Keratinocyte (primary cell): Measurements from ENCODE around the gene C6orf52. TPM values are rescaled to one million over a fixed set of nuclear protein-coding genes. Genes with fewer than 3 reads are reported as not detected.
A peak's percentile ranks its signal among the peaks of the same experiment; 100 is the strongest.
"Not testable (repeated sequence)": the region's sequence is repeated elsewhere in the genome, so short reads cannot be mapped to it uniquely, and the experiment has no call there.

Experiments used
- DNase-seq: peaks from one replicate; pipeline ENCODE4 v3.0.0-alpha.2; 2011; ENCODE audit warnings: low read depth, missing footprints, low spot score
- FAIRE-seq: peaks from 2 replicates; lab custom pipeline; 2011; peaks lifted over from hg19 to GRCh38; lab: Jason Lieb, UNC
- H2AFZ ChIP-seq: 2 replicates; pipeline ENCODE4 v1.6.0; 2012; ENCODE audit warnings: low read length, control low read depth, inconsistent platforms; ENCODE audit not compliant: control insufficient read depth
- H3K27ac ChIP-seq: 2 replicates; pipeline ENCODE4 v1.5.1; 2011; ENCODE audit warnings: low read length; ENCODE audit not compliant: control insufficient read depth, insufficient read depth
- H3K27me3 ChIP-seq: 3 replicates; pipeline ENCODE4 v1.6.0; 2011; ENCODE audit warnings: low read length; ENCODE audit not compliant: control insufficient read depth, insufficient read depth; ENCODE audit errors: extremely low read depth
- H3K36me3 ChIP-seq, 2 experiments: 2 replicates in 1 of 2; 3 replicates in 1 of 2; pipeline ENCODE4 v1.5.1; 2011; ENCODE audit warnings: low read length in 2 of 2, mild to moderate bottlenecking in 1 of 2; ENCODE audit not compliant: control insufficient read depth in 2 of 2, insufficient read depth in 2 of 2; ENCODE audit errors: extremely low read depth in 1 of 2
- H3K4me1 ChIP-seq: 3 replicates; pipeline ENCODE4 v1.5.1; 2011; ENCODE audit warnings: low read length; ENCODE audit not compliant: control insufficient read depth, insufficient read depth; ENCODE audit errors: extremely low read depth
- H3K4me2 ChIP-seq: 3 replicates; pipeline ENCODE4 v1.6.0; 2011; ENCODE audit warnings: low read depth, low read length; ENCODE audit not compliant: control insufficient read depth, insufficient read depth; ENCODE audit errors: extremely low read depth
- H3K4me3 ChIP-seq, 3 experiments: fragments of 200-600 bp in 1 of 3; sonication (generic) in 1 of 3; 2 replicates in 2 of 3; 3 replicates in 1 of 3; pipeline ENCODE4 v1.5.1; 2011 to 2016; ENCODE audit warnings: low read length in 3 of 3, mild to moderate bottlenecking in 3 of 3, control low read depth in 2 of 3, inconsistent platforms in 1 of 3, low read depth in 1 of 3, mixed read lengths in 1 of 3, mixed run types in 1 of 3, moderate library complexity in 1 of 3; ENCODE audit not compliant: control insufficient read depth in 2 of 3, insufficient read depth in 2 of 3; ENCODE audit errors: extremely low read depth in 1 of 3
- H3K79me2 ChIP-seq: 2 replicates; pipeline ENCODE4 v1.6.0; 2012; ENCODE audit warnings: low read length; ENCODE audit not compliant: control insufficient read depth, insufficient read depth
- H3K9ac ChIP-seq: 3 replicates; pipeline ENCODE4 v1.6.0; 2011; ENCODE audit warnings: low read length; ENCODE audit not compliant: control insufficient read depth, insufficient read depth; ENCODE audit errors: extremely low read depth
- H3K9me1 ChIP-seq: 3 replicates; pipeline ENCODE4 v1.6.0; 2011; ENCODE audit warnings: low read length; ENCODE audit not compliant: control insufficient read depth, insufficient read depth; ENCODE audit errors: extremely low read depth
- H3K9me3 ChIP-seq: 2 replicates; pipeline ENCODE4 v1.5.1; 2012; ENCODE audit warnings: low read depth, low read length; ENCODE audit not compliant: control insufficient read depth
- H4K20me1 ChIP-seq: 3 replicates; pipeline ENCODE4 v1.6.0; 2011; ENCODE audit warnings: low read length; ENCODE audit not compliant: control insufficient read depth, insufficient read depth; ENCODE audit errors: extremely low read depth
- CTCF ChIP-seq, 3 experiments: IDR thresholded peaks in 1 of 3; conservative IDR thresholded peaks in 1 of 3; optimal IDR thresholded peaks in 1 of 3; 2 replicates in 2 of 3; 3 replicates in 1 of 3; pipeline versions ENCODE3 to v1.5.1; 2011; ENCODE audit warnings: low read length in 3 of 3, mild to moderate bottlenecking in 3 of 3, moderate library complexity in 2 of 3, control low read depth in 1 of 3, inconsistent platforms in 1 of 3; ENCODE audit not compliant: insufficient read depth in 2 of 3; ENCODE audit errors: extremely low read depth in 1 of 3
- EZH2 ChIP-seq: IDR thresholded peaks from one replicate; pipeline ENCODE4 v1.6.1; 2012; ENCODE audit warnings: inconsistent platforms, mild to moderate bottlenecking, low read length, moderate library complexity
- dilution Hi-C: fragments of 300-500 bp; cut with MboI; formaldehyde crosslinking; loops from one replicate; pipeline ENCODE4 v1.7.0; 2020; ENCODE audit warnings: low sequenced_read_pairs; ENCODE audit not compliant: extremely low pct_ligation_motif_present
- polyA plus RNA-seq, 5 experiments: library from polyadenylated mRNA; depleted of rRNA in 3 of 5; stranded (reverse) in 3 of 5; stranded (forward) in 1 of 5; unstranded in 1 of 5; fragments of >200 nt; gene quantifications; 1 replicate in 1 of 5; 2 replicates in 3 of 5; 3 replicates in 1 of 5; pipeline versions ENCODE4 v1.2.1 to v1.2.3, GENCODE V29; 2011 to 2012; ENCODE audit warnings: missing spikeins in 2 of 5, low read depth in 1 of 5, low replicate concordance in 1 of 5

The C6orf52 gene
- polyA plus RNA-seq, 1 donor (not counting 4 experiments of a cell fraction or from before 2014, with no cell fraction given): not detected

GRCh38 chr6:10722570-10722819 lies 28.1 kb upstream of the C6orf52 start:
- no peak for FAIRE-seq
- H3K9me1 ChIP-seq: no peaks in the 10 kb centered on the region
- peaks cover 35% of the 10 kb centered on the region for H3K79me2 ChIP-seq
- no peaks in the 10 kb centered on the region for H3K27me3 ChIP-seq
- H3K27ac ChIP-seq: peak overlapping the region; percentile 71
- no peak for TF ChIP-seq EZH2
- TF ChIP-seq CTCF (optimal IDR thresholded peaks at IDR 0.05 in 1 of 3, IDR thresholded peaks at IDR 0.05 in 1 of 3, conservative IDR thresholded peaks at IDR 0.05 in 1 of 3; ENCODE audit: extremely low read depth in 1 of 3, insufficient read depth in 2 of 3, low read length in 3 of 3): no peak
- H4K20me1 ChIP-seq: no peaks in the 10 kb centered on the region
- dilution Hi-C loops: no loop called here
- H3K9ac ChIP-seq: peak overlapping the region; percentile 93
- DNase-seq: no peak
- H3K4me2 ChIP-seq: peak overlapping the region; percentile 75
- H3K36me3 ChIP-seq: peaks cover 16 to 19% of the 10 kb centered on the region in 2 experiments
- H3K4me3 ChIP-seq: peak overlapping the region; percentile 62 to 94 (median 88)
- peaks cover 5% of the 10 kb centered on the region for H3K9me3 ChIP-seq
- H2AFZ ChIP-seq: peak overlapping the region; percentile 79
- H3K4me1 ChIP-seq: peaks cover 17% of the 10 kb centered on the region

DNA sequence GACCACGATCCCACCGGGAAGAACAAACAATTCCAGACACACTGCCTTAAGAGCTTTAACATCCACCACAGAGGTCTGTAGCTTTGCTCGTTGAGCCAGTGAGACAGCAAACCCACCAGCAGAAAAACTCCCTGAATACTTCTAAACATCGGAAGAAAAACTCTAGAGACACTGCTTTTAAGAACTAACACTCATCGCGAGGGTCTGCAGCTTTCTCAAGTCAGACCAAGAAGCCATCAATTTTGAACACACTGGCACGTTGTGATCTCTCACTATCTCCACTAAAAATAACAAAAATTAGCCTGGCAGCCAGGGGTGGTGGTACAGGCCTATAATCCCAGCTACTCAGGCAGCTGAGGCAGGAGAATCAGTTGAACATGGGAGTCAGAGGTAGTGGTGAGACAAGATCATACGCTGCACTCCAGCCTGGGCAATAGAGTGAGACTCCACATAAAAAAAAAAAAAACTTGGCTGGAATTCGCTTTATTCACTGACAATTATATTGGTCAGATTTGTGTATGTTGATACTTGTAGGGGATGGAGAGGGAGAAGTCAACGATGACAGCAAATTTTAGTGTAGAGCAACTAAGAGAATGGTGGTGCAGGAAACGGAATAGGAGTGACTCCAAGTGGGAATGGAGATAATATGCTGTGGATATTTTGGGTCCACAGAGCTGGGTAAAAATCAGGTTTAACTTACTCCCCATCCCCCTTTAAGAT lies 27.6 kb upstream of the C6orf52 start:
- TF ChIP-seq EZH2 (no peak), CTCF (optimal IDR thresholded peaks at IDR 0.05 in 1 of 3, IDR thresholded peaks at IDR 0.05 in 1 of 3, conservative IDR thresholded peaks at IDR 0.05 in 1 of 3; ENCODE audit: extremely low read depth in 1 of 3, insufficient read depth in 2 of 3, low read length in 3 of 3) (no peak)
- Histone ChIP-seq H3K27ac (peak overlapping the region; percentile 71), H3K27me3 (no peaks in the 10 kb centered on the region), H3K9ac (peak overlapping the region; percentile 93), H3K4me3 (peak overlapping the region; percentile 62 to 94 (median 88)), H4K20me1 (no peaks in the 10 kb centered on the region), H3K79me2 (peaks cover 35% of the 10 kb centered on the region), H3K4me1 (peaks cover 17% of the 10 kb centered on the region), H3K9me1 (no peaks in the 10 kb centered on the region), H3K36me3 (peaks cover 16 to 19% of the 10 kb centered on the region in 2 experiments), H3K4me2 (peak overlapping the region; percentile 75), H2AFZ (peak overlapping the region; percentile 79), H3K9me3 (peaks cover 5% of the 10 kb centered on the region)
- dilution Hi-C loops: no loop called here
- no peak for DNase-seq
- FAIRE-seq: no peak

DNA sequence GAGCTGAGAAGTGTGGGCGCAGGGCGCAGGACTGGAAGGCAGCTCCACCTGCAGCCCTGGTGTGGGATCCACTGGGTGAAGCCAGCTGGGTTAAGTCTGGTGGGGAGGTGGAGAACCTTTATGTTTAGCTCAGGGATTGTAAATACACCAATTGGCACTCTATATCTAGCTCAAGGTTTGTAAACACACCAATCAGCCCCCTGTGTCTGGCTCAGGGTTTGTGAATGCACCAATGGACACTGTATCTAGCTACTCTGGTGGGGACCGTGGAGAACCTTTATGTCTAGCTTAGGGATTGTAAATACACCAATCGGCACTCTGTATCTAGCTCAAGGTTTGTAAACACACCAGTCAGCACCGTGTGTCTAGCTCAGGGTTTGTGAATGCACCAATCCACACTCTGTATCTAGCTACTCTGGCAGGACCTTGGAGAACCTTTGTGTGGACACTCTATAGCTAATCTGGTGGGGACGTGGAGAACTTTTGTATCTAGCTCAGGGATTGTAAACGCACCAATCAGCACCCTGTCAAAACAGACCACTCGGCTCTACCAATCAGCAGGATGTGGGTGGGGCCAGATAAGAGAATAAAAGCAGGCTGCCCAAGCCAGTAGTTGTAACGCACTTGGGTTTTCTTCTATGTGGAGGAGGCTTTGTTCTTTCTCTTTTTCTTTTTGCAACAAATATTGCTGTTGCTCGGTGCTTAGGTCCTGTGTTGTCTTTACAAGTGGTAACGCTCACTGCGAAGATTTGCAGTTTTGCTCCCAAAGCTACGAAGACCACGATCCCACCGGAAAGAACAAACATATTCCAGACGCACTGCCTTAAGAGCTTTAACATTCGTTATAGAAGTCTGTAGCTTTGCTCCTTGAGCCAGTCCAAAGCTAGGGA lies 26.8 kb upstream of the C6orf52 start:
- Histone ChIP-seq H3K4me3 (peak overlapping the region in 2 of 3 experiments; percentile 45 to 51), H3K4me2 (peak overlapping the region; percentile 75), H3K79me2 (peaks cover 32% of the 10 kb centered on the region), H3K9ac (peak overlapping the region; percentile 58), H3K36me3 (peaks cover 11 to 14% of the 10 kb centered on the region in 2 experiments), H3K4me1 (peaks cover 17% of the 10 kb centered on the region)
- H3K27ac ChIP-seq, H3K27me3 ChIP-seq, FAIRE-seq, dilution Hi-C loops, H3K9me1 ChIP-seq, H4K20me1 ChIP-seq, H2AFZ ChIP-seq, H3K9me3 ChIP-seq, DNase-seq: not testable (repeated sequence)
